HG02943 (cell line): ENCODE data around the gene PDCD1.
"Not testable (repeated sequence)": the region's sequence is repeated elsewhere in the genome, so short reads cannot be mapped to it uniquely, and the experiment has no call there.

Experiments used
- ATAC-seq: cut with Tn5 transposase; IDR thresholded peaks from one replicate; pipeline ENCODE4 v1.9.1; 2021; ENCODE audit warnings: mild to moderate bottlenecking, low read depth, moderate library complexity; ENCODE audit not compliant: unreplicated experiment

PDCD1 gene

DNA sequence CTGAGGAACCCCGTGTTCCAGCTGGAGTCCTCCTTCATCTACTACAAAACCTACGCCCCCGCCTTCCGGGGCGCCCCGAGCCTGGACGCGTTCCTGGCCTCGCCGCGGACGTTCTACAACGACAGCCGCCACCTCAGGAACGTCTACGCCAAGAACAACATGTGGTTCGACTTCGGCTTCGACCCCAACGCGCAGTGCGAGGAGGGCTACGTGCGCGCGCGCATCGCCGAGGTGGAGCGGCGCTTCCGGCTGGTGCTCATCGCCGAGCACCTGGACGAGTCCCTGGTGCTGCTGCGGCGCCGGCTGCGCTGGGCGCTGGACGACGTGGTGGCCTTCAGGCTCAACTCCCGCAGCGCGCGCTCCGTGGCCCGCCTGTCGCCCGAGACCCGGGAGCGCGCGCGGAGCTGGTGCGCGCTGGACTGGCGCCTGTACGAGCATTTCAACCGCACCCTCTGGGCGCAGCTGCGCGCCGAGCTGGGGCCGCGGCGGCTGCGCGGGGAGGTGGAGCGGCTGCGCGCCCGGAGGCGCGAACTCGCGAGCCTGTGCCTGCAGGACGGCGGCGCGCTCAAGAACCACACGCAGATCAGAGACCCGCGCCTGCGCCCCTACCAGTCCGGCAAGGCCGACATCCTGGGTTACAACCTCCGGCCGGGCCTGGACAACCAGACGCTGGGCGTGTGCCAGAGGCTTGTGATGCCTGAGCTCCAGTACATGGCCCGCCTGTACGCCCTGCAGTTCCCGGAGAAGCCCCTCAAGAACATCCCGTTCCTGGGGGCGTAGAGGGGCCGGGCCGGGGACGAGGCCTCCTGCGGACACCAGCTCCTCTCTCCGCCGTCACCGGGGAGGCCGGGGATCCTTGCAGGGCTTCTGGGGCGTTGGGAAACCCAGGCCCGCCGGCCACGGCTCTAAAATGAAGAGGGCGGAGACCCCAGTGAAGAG lies 55.0 kb downstream of the PDCD1 start:
- no peak for ATAC-seq

DNA sequence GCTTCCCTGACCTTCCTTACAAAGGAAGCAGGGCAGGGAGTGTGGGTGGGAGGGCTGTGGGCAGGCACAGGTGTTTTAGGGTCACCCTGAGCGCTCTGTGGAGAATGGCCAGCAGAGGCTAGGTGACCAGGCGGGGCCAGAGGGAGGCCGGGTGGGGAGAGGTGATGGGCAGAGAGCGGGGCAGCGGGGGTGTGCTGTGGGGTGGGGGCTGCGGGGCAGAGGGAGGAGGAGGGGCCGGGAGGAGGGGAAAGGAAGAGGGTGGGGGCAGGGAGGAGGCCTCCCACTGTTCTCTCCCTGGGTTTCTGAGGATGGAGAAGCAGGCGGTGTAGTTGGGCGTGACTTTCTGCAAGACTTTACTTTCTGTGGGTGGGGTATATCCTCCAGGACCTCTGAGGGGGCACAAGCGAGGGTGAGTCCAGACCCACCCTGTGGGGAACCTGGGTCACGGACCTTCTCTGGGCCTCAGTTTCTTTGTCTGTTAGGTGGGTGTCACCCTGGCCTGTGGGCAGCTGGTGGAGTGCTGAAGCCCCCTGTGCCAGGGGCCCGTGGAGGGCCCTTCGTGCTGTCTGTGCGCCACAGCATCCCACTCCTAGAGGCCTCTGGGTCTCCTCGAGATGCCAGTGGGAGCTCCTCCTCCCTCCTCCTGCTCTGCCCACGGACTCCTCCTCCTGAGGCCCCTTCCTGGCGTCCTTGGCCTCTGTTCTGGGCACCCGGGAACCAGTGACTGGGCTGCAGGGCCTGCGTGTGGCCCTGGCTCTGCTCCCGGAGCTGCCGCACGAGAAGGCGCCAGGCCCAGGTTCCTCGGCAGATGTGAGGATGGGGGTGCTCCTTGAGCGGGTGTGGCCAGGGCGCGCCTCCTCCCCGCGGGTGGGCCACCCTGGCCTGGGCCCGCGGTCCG lies 56.0 kb downstream of the PDCD1 start:
- ATAC-seq, result no peak

DNA sequence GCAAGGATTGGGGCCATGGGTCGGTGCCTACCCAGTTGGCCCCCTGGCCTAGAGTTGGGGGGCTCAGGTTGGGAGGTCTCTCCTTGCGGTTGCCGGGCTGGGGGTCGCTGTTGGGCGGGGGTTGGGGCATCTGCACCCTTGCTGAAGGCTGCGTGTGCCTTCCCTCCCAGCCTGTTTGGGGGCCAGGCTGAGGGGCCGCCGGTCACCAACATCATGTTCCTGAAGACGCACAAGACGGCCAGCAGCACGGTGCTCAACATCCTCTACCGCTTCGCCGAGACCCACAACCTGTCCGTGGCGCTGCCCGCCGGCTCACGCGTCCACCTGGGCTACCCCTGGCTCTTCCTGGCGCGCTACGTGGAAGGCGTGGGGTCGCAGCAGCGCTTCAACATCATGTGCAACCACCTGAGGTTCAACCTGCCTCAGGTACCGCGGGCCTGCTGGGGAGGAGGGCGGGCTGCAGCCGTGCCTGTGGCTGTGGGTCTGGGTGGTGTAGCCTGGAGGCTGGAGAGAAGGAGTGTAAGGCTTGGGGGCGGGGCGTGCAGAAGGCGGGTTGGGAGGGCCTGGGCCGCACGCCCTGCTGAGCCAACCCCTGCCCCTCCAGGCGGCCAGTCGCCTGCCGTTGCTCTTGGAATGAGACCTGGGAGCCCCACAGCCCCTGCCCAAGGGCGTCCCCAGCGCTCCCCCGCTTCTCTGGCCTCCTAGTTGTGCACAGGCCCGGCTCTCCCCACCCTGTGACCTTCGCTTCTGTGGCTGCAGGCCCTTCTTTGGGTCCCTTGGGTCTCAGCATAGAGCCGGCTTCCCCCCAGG lies 56.9 kb downstream of the PDCD1 start:
- ATAC-seq, result no peak

DNA sequence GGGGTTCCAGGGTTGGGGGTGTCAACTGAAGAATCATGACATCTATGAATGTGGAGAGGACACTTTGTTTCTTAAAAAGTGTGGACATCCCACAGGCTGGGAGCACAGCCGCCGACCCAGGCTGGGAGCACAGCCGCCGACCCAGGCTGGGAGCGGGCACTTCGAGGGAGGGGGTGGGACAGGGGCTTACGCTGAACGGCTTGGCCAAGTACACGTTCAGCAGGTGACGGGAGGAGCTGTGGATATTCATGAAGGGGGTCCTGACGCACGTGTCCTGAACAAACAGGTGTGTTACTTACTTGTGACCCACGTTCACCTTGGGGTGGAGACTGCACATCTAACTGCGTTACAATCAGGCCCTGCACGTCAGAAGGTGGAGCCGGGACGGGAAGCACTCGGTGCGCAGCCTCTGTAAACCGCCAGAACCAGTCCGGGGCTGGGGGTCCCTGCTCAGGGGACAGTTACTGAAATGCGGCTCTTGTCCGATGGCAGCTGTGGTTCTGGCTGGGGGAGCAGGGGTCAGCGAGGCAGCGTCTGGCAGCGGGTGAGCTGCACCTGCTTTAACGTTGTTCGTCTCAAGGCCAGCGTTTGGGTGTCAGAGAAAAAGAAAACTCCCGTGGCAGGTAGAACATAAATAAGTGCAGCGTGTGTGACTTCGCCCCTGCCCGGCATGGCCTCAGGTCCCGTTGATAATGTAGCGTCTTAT lies 58.3 kb downstream of the PDCD1 start:
- not testable (repeated sequence) for ATAC-seq
